Esophagus squamous epithelium (tissue), 4 donors: ENCODE data around the gene CRYBA1.

Experiments used
- POLR2A ChIP-seq, 4 donors: fragments of 450-650 bp; IDR thresholded peaks; one replicate each; pipeline ENCODE4 v1.6.1; 2017; ENCODE audit warnings: antibody characterized with exemption in 4 of 4, mild to moderate bottlenecking in 4 of 4, moderate library complexity in 3 of 4
- TF ChIP-seq, protein P1 (sequence below), 6 experiments: fragments of 450-650 bp in 4 of 6; fragments of 200-600 bp in 2 of 6; sonication (generic) in 2 of 6; IDR thresholded peaks; one replicate each; pipeline ENCODE4 v1.5.1; 2016 to 2019; ENCODE audit warnings: antibody characterized with exemption in 6 of 6, mild to moderate bottlenecking in 4 of 6, moderate library complexity in 4 of 6

DNA sequence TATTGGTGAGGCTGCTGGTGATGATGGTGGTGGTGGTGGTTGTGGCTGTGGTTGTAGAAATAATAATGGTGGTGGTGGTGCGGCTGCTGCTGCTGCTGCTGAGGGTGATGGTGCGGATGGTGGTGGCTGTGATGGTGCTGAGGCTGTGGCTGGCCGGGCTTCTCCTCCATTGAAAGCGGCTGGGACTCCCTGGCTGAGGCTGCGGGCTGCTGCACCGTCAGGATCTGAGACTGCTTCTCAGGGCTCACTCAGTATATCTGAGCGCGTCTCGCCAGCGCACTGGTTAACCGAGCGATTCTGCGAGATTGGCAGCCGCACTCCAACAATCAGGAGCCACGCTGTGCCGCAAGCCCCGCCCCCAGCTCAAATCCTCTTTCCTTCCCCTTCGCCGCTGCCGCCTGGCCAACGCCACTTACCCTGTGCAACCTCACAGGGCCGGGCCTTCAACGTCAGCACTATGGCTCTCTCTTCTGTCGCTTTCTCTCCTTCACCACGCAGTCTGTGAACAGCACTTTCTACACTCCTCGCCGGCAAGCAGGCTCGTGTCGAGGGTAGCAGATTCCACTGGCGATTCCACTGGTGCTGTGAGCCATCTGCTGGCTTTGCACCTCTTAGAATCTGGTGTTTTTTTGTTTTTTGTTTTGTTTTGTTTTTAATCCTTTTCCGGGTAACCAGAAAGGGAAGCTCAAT, 47.4 kb downstream of the CRYBA1 start, which contains the start of gene NUFIP2:
- TF ChIP-seq, protein P1, sequence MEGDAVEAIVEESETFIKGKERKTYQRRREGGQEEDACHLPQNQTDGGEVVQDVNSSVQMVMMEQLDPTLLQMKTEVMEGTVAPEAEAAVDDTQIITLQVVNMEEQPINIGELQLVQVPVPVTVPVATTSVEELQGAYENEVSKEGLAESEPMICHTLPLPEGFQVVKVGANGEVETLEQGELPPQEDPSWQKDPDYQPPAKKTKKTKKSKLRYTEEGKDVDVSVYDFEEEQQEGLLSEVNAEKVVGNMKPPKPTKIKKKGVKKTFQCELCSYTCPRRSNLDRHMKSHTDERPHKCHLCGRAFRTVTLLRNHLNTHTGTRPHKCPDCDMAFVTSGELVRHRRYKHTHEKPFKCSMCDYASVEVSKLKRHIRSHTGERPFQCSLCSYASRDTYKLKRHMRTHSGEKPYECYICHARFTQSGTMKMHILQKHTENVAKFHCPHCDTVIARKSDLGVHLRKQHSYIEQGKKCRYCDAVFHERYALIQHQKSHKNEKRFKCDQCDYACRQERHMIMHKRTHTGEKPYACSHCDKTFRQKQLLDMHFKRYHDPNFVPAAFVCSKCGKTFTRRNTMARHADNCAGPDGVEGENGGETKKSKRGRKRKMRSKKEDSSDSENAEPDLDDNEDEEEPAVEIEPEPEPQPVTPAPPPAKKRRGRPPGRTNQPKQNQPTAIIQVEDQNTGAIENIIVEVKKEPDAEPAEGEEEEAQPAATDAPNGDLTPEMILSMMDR (IDR thresholded peaks at IDR 0.05) = peak in 3 of 6 experiments; percentile 10 to 29 (median 14)
- TF ChIP-seq POLR2A (IDR thresholded peaks at IDR 0.05) = peak; percentile 75 to 100 (median 100)
